K562 (cell line): ENCODE results near the gene SLC34A1. TPM values are rescaled to one million over a fixed set of nuclear protein-coding genes. Genes with fewer than 3 reads are reported as not detected.
A peak's percentile ranks its signal among the peaks of the same experiment; 100 is the strongest.

Source experiments
- ARID2 ChIP-seq: fragments of 450-650 bp; IDR thresholded peaks from 2 replicates; pipeline ENCODE4 v1.6.1; 2017; ENCODE audit warnings: antibody characterized with exemption, mild to moderate bottlenecking
- ATF1 ChIP-seq, 2 experiments: fragments of 450-650 bp in 1 of 2; IDR thresholded peaks; 2 replicates each; pipeline ENCODE4 v1.6.1; 2016; ENCODE audit warnings: missing compliant biosample characterization in 1 of 2, missing genetic modification characterization in 1 of 2
- ATF3 ChIP-seq, 2 experiments: fragments of 450-650 bp in 1 of 2; sonication (generic) in 1 of 2; formaldehyde crosslinking in 1 of 2; IDR thresholded peaks in 1 of 2; conservative IDR thresholded peaks in 1 of 2; 2 replicates each; pipeline versions ENCODE4 v1.6.1 to v1.8.1; 2016 to 2023; ENCODE audit warnings: mild to moderate bottlenecking in 2 of 2, moderate library complexity in 2 of 2, inconsistent platforms in 1 of 2, missing genetic modification reagents in 1 of 2
- BHLHE40 ChIP-seq: IDR thresholded peaks from 2 replicates; pipeline ENCODE4 v1.6.1; 2011; ENCODE audit warnings: low read length, improper control_type of control experiment
- CBFA2T2 ChIP-seq: fragments of 450-650 bp; conservative IDR thresholded peaks from 2 replicates; pipeline ENCODE4 v1.6.1; 2017; ENCODE audit warnings: mild to moderate bottlenecking
- CBX5 ChIP-seq: IDR thresholded peaks from 2 replicates; pipeline ENCODE4 v1.6.1; 2014; ENCODE audit warnings: low read depth, borderline replicate concordance
- CREB1 ChIP-seq, 2 experiments: sonication (generic) in 1 of 2; formaldehyde crosslinking in 1 of 2; IDR thresholded peaks; 2 replicates each; pipeline versions ENCODE4 v1.6.1 to v1.8.0; 2012 to 2022; ENCODE audit warnings: inconsistent platforms in 1 of 2, mild to moderate bottlenecking in 1 of 2, missing genetic modification reagents in 1 of 2, moderate library complexity in 1 of 2
- DPF2 ChIP-seq: fragments of 450-650 bp; IDR thresholded peaks from 2 replicates; pipeline ENCODE4 v1.6.1; 2016
- E2F8 ChIP-seq: fragments of 450-650 bp; IDR thresholded peaks from 2 replicates; pipeline ENCODE4 v1.7.1; 2018; ENCODE audit warnings: mild to moderate bottlenecking, low read depth; ENCODE audit not compliant: partially characterized antibody
- FIP1L1 ChIP-seq: fragments of 200-400 bp; formaldehyde crosslinking; IDR thresholded peaks from 2 replicates; pipeline ENCODE4 v1.6.1; 2018; ENCODE audit warnings: mild to moderate bottlenecking, low read depth, low read length; ENCODE audit not compliant: poor library complexity, severe bottlenecking
- HDGF ChIP-seq: fragments of 450-650 bp; IDR thresholded peaks from 2 replicates; pipeline ENCODE4 v1.6.1; 2016
- KDM4B ChIP-seq, 2 experiments: fragments of 450-650 bp in 1 of 2; sonication (generic) in 1 of 2; IDR thresholded peaks; 2 replicates each; pipeline ENCODE4 v1.6.1; 2016 to 2017; ENCODE audit warnings: borderline replicate concordance in 2 of 2, antibody characterized with exemption in 1 of 2, low read depth in 1 of 2, mild to moderate bottlenecking in 1 of 2
- L3MBTL2 ChIP-seq: fragments of 450-650 bp; IDR thresholded peaks from 2 replicates; pipeline ENCODE4 v1.6.1; 2016; ENCODE audit warnings: mild to moderate bottlenecking, moderate library complexity
- MBD1 ChIP-seq: fragments of 250-450 bp; sonication (Bioruptor Pico); IDR thresholded peaks from 2 replicates; pipeline ENCODE4 v1.8.0; 2022; ENCODE audit warnings: inconsistent platforms
- PKNOX1 ChIP-seq: fragments of 450-650 bp; IDR thresholded peaks from 2 replicates; pipeline ENCODE4 v1.6.1; 2016
- TCF7 ChIP-seq: sonication (generic); IDR thresholded peaks from 2 replicates; pipeline ENCODE4 v1.6.1; 2016; ENCODE audit warnings: antibody characterized with exemption, borderline replicate concordance
- TCF7L2 ChIP-seq: fragments of 150-350 bp; IDR thresholded peaks from 2 replicates; pipeline ENCODE4 v1.6.1; 2016; ENCODE audit warnings: low read depth, mild to moderate bottlenecking, low read length, moderate library complexity
- TRIM24 ChIP-seq, 2 experiments: fragments of 450-650 bp; IDR thresholded peaks; 2 replicates each; pipeline ENCODE4 v1.6.1; 2016
- TRIM28 ChIP-seq: fragments of 450-650 bp; IDR thresholded peaks from 2 replicates; pipeline ENCODE4 v1.6.1; 2017
- ZC3H11A ChIP-seq: IDR thresholded peaks from 2 replicates; pipeline ENCODE4 v1.6.1; 2012; ENCODE audit warnings: low read depth, low read length, improper control_type of control experiment
- ZNF24 ChIP-seq: fragments of 450-650 bp; IDR thresholded peaks from 2 replicates; pipeline ENCODE4 v1.6.1; 2016
- polyA plus RNA-seq, 8 experiments: library from polyadenylated mRNA; depleted of rRNA in 4 of 8; stranded (reverse) in 5 of 8; unstranded in 3 of 8; fragments of >200 nt; fragmentation: Nextera tagmentation in 2 of 8; fragmentation: Illumina TruSeq in 1 of 8; extraction: Ambion mirVana in 2 of 8; extraction: Trizol in 1 of 8; gene quantifications; 2 replicates each; pipeline versions ENCODE4 v1.2.1 to v1.2.3, GENCODE V29; 2011 to 2014; ENCODE audit warnings: inconsistent platforms in 1 of 8, missing spikeins in 1 of 8
- total RNA-seq, 7 experiments: library from RNA; depleted of rRNA in 6 of 7; stranded (reverse); fragments of >200 nt in 6 of 7; fragmentation: Illumina TruSeq in 2 of 7; extraction: Trizol in 2 of 7; gene quantifications; 2 replicates each; pipeline versions ENCODE4 v1.2.1 to v1.2.3, GENCODE V29; 2011 to 2021; ENCODE audit warnings: low replicate concordance in 1 of 7

SLC34A1 gene
- total and polyA plus RNA-seq, 9 of the 15 experiments (the other 6 are each of a cell fraction or from before 2014, with no cell fraction given): not detected

- TF ChIP-seq ZNF24 (0 out of 2 replicates have a peak, but pooled peaks have one; percentile 9), MBD1 (CRISPR knock-in tag) (no peak), PKNOX1 (peak; percentile 50), CBX5 (no peak), ATF3 (IDR thresholded peaks at IDR 0.05) (no peak), ATF3 (CRISPR knock-in tag; conservative IDR thresholded peaks at IDR 0.05) (0 out of 2 replicates have a peak, but pooled peaks have one; percentile 38), ARID2 (peak; percentile 36; the same call in 1 of the 2 replicates), HDGF (peak; percentile 75; the same call in 1 of the 2 replicates), KDM4B (IDR thresholded peaks at IDR 0.05; ENCODE audit: borderline replicate concordance in 2 of 2, low read depth in 1 of 2) (no peak), FIP1L1 (no peak), DPF2 (0 out of 2 replicates have a peak, but pooled peaks have one; percentile 43), ATF1 (CRISPR knock-in tag; IDR thresholded peaks at IDR 0.05) (no peak), ATF1 (tag; IDR thresholded peaks at IDR 0.05) (0 out of 2 replicates have a peak, but pooled peaks have one; percentile 20), L3MBTL2 (peak; percentile 93), CREB1 (IDR thresholded peaks at IDR 0.05) (no peak), CREB1 (CRISPR knock-in tag; IDR thresholded peaks at IDR 0.05) (peak; percentile 55; the same call in 1 of the 2 replicates), TCF7 (no peak), CBFA2T2 (peak; percentile 59), TRIM28 (no peak), E2F8 (peak; percentile 26), TRIM24 (IDR thresholded peaks at IDR 0.05) (no peak), TCF7L2 (no peak), BHLHE40 (peak; percentile 23; the same call in 1 of the 2 replicates), ZC3H11A (0 out of 2 replicates have a peak, but pooled peaks have one; percentile 20)
Measured at GRCh38 chr5:177390363-177391300, 6.4 kb downstream of the SLC34A1 start (continued).
